HFF-Myc (cell line): Measurements from ENCODE around the gene LYRM2.

Experiments
- DNase-seq: peaks from one replicate; pipeline ENCODE4 v3.0.0-alpha.2; 2011; ENCODE audit warnings: low read depth; ENCODE audit errors: extremely low read depth
- H3K4me3 ChIP-seq: replicated peaks from 2 replicates; pipeline ENCODE4 v1.5.1; 2011; ENCODE audit warnings: low read depth, mild to moderate bottlenecking, control low read depth, low read length
- TF ChIP-seq, protein P1 (sequence below): IDR thresholded peaks from 2 replicates; pipeline ENCODE4 v1.5.1; 2012; ENCODE audit warnings: mild to moderate bottlenecking, low read depth, low read length, control low read depth; ENCODE audit errors: missing control alignments

The LYRM2 gene

DNA sequence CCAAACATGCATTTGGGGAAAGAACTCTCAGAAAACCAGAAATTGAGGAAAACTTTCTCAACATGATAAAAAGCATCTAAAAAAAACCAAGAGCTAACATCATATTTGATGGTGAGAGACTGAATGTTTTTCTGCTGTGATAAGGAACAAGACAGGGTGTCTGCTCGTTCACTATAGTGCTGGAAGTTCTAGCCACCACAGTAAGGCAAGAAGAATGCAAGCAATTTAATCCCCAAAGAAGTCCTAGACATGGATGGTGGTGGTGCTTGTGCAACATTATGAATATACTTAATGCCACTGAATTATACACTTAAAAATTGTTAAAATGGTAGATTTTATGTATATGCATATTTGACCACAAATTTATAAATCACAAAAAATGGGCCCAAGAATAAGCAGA lies 53.4 kb downstream of the LYRM2 start:
- H3K4me3 ChIP-seq = no peak overlapping the region
- DNase-seq = no peak
- TF ChIP-seq, protein P1, sequence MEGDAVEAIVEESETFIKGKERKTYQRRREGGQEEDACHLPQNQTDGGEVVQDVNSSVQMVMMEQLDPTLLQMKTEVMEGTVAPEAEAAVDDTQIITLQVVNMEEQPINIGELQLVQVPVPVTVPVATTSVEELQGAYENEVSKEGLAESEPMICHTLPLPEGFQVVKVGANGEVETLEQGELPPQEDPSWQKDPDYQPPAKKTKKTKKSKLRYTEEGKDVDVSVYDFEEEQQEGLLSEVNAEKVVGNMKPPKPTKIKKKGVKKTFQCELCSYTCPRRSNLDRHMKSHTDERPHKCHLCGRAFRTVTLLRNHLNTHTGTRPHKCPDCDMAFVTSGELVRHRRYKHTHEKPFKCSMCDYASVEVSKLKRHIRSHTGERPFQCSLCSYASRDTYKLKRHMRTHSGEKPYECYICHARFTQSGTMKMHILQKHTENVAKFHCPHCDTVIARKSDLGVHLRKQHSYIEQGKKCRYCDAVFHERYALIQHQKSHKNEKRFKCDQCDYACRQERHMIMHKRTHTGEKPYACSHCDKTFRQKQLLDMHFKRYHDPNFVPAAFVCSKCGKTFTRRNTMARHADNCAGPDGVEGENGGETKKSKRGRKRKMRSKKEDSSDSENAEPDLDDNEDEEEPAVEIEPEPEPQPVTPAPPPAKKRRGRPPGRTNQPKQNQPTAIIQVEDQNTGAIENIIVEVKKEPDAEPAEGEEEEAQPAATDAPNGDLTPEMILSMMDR = no peak

DNA sequence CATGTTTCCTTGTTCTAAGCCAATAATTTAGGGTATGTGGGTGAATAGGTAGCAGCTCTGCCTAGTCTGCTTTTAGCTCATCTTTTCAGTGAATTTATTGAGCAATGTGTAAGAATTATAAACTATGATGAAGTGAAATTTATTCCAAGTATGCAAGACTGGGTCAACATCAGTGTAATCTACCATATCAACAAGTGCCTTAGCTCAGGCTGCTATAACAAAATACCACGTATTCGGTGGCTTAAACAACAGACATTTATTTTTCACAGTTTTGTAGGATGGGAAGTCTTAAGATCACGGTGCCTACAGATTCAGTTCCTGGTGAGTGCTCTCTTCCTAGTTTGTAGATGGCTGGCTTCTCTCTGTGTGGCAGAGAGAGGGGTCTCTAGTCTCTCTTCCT lies 54.0 kb downstream of the LYRM2 start:
- no peak for DNase-seq
- no peak overlapping the region for H3K4me3 ChIP-seq
- TF ChIP-seq, protein P1 = no peak

DNA sequence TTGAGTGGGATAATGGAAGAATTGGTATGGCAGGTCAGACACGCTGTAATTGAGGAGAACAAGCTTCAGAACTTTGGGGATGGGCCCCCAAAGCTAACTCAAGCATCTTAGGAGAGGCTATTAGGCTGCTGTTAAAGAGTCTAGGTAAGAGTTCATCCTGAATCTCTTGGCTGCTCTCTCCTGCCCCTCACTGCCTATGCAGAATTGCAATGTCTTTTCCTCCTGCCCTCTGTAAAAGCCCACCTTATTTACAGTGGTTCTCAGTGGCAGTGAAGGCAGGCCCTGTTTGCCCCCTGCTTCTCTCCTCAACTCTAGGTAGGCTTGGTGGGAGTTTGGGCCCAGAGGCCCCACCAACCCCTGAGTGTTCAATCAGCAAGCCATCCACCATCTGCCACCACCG lies 55.0 kb downstream of the LYRM2 start:
- H3K4me3 ChIP-seq = no peak overlapping the region
- TF ChIP-seq, protein P1 = no peak
- DNase-seq = no peak

DNA sequence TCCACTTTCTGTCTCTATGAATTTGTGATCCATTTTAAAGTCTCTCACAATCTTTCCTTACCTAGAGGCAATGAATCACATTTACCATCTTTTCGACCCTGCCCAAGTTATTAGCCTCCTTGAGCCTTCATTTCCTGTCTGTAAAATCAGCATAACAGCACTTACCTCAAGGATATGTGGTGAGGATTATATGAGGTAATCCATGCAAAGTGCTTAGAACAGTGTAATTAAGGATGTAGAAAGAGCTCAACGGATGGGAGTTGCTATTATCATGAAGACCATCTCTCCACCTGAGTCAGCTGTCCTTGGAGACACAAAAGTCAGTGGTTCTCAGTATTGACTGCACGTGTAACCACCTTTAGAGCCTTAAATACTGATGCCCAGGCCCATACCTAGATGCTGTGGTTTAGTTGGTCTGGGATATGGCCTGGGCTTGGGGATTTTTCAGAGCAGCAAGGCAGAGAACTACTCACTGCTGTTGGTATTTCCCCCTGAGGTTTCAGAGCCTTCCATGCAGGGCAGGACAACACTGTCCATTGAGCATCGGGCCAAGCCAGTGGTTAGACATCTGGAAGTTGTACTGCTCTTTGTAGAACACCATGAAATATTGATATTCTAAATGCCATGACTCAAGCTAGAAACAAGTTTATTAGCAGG lies 55.8 kb downstream of the LYRM2 start:
- DNase-seq = no peak
- no peak overlapping the region for H3K4me3 ChIP-seq
- TF ChIP-seq, protein P1 = no peak

DNA sequence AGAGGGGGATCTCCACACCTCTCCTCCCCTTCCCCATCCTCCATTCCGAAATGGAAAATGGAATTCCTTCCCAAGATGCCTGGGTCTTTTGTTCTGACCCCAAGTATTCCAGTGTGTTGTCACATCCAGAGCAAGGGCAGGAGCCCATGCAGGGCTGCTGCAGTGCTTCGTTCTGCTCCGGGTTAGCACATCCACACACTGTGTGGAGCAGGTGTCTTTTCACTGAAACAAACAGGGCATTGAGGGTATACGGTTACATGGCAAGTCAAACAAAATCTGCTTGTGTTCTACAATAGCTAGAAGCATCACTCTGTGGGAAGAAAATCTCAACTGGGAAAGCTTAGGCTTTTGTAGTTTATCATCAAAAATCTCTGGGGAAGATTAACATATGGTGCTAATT lies 56.9 kb downstream of the LYRM2 start:
- TF ChIP-seq, protein P1 = no peak
- H3K4me3 ChIP-seq = no peak overlapping the region
- no peak for DNase-seq

DNA sequence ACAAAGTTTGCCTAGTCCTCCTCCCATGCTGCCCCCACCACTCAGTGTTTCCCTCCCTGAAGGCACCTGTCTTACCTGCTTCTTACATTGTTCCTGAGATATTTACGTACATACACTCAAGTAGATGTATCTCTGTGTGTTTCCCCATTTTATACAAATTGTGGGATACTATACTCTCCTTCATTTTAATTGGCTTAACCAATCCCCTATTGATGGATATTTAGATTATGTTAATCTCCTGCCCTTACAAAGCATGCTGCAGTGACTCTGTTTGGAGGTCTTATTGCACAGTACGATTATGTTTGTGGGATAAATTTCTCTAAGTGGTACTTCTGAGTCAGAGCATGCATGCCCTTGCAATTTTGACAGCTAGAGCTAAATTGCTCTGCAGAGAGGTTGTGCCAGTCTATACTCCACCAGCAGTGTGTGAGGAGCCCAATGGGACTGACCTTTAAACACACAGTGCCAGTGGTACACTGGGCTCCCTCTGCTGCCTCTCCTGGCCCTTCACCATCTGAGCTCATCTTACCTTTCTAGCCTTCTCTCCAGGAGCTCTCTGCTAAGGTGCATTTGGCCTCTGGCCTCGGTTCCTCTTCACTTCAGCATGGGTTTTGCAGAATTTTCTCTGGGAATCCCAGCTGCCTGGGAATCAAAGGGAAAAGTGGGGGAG lies 57.4 kb downstream of the LYRM2 start:
- no peak for DNase-seq

More for the DNA sequence above, 57.4 kb downstream of the LYRM2 start:
- no peak overlapping the region for H3K4me3 ChIP-seq
- TF ChIP-seq, protein P1 = no peak
